ENCODE results near the gene CHCHD3.

DNA sequence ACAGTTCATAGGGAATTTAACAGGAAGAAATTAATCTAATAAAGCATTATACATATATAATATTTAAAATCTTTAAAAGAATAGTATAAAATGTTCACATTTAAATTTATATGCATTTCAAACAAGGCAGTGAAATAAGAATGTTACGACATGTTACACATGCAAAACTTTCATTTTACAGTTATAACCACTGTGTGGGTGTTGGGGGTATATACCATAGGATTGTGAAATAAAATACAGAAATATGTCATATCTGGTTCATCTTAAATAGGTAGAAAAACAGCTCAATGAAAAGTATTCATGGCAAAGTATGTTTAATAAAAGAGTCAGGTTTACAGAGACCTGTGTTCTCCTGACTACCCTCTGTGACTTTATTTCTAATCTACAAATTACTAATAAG lies 45.6 kb downstream of the CHCHD3 start:
- TF ChIP-seq, protein P1, sequence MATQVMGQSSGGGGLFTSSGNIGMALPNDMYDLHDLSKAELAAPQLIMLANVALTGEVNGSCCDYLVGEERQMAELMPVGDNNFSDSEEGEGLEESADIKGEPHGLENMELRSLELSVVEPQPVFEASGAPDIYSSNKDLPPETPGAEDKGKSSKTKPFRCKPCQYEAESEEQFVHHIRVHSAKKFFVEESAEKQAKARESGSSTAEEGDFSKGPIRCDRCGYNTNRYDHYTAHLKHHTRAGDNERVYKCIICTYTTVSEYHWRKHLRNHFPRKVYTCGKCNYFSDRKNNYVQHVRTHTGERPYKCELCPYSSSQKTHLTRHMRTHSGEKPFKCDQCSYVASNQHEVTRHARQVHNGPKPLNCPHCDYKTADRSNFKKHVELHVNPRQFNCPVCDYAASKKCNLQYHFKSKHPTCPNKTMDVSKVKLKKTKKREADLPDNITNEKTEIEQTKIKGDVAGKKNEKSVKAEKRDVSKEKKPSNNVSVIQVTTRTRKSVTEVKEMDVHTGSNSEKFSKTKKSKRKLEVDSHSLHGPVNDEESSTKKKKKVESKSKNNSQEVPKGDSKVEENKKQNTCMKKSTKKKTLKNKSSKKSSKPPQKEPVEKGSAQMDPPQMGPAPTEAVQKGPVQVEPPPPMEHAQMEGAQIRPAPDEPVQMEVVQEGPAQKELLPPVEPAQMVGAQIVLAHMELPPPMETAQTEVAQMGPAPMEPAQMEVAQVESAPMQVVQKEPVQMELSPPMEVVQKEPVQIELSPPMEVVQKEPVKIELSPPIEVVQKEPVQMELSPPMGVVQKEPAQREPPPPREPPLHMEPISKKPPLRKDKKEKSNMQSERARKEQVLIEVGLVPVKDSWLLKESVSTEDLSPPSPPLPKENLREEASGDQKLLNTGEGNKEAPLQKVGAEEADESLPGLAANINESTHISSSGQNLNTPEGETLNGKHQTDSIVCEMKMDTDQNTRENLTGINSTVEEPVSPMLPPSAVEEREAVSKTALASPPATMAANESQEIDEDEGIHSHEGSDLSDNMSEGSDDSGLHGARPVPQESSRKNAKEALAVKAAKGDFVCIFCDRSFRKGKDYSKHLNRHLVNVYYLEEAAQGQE (IDR thresholded peaks at IDR 0.05; ENCODE audit: insufficient read depth in 1 of 2, low read depth in 2 of 2, low read length in 2 of 2) = no peak
- no peak for TF ChIP-seq POLR2AphosphoS5 (IDR thresholded peaks at IDR 0.05; ENCODE audit: low read depth, low read length)
